Hepatocyte (in vitro differentiated cells): ENCODE results near the gene TEKT5. TPM values are rescaled to one million over a fixed set of nuclear protein-coding genes. Genes with fewer than 3 reads are reported as not detected.

Experiments used
- DNase-seq: peaks from one replicate; pipeline ENCODE4 v3.0.0-alpha.2; 2016; ENCODE audit warnings: low spot score
- H2AFZ ChIP-seq: fragments of 200-600 bp; sonication (generic); 2 replicates; pipeline ENCODE4 v1.6.0; 2016; ENCODE audit warnings: antibody characterized with exemption, mild to moderate bottlenecking
- H3K27ac ChIP-seq: fragments of 200-600 bp; sonication (generic); 2 replicates; pipeline ENCODE4 v1.5.1; 2016; ENCODE audit warnings: mild to moderate bottlenecking
- H3K27me3 ChIP-seq: fragments of 200-600 bp; sonication (generic); 2 replicates; pipeline ENCODE4 v1.6.1; 2016
- H3K36me3 ChIP-seq: fragments of 200-600 bp; sonication (generic); replicated peaks from 2 replicates; pipeline ENCODE4 v1.5.1; 2016; ENCODE audit warnings: low read depth; ENCODE audit not compliant: insufficient read depth
- H3K4me1 ChIP-seq: fragments of 200-600 bp; sonication (generic); 2 replicates; pipeline ENCODE4 v1.5.1; 2016; ENCODE audit warnings: mild to moderate bottlenecking, moderate library complexity; ENCODE audit not compliant: insufficient read depth
- H3K4me2 ChIP-seq: fragments of 200-600 bp; sonication (generic); 2 replicates; pipeline ENCODE4 v1.6.0; 2016
- H3K4me3 ChIP-seq: fragments of 200-600 bp; sonication (generic); 2 replicates; pipeline ENCODE4 v1.5.1; 2016; ENCODE audit warnings: mild to moderate bottlenecking
- H3K79me2 ChIP-seq: fragments of 200-600 bp; sonication (generic); 2 replicates; pipeline ENCODE4 v1.6.0; 2017; ENCODE audit warnings: mild to moderate bottlenecking
- H3K9me2 ChIP-seq: fragments of 200-600 bp; sonication (generic); replicated peaks from 2 replicates; pipeline ENCODE4 v1.6.0; 2017; ENCODE audit warnings: mild to moderate bottlenecking; ENCODE audit not compliant: insufficient read depth
- H3K9me3 ChIP-seq: fragments of 200-600 bp; sonication (generic); 2 replicates; pipeline ENCODE4 v1.5.1; 2016; ENCODE audit warnings: low read depth, mild to moderate bottlenecking
- H4K20me1 ChIP-seq: fragments of 200-600 bp; sonication (generic); 2 replicates; pipeline ENCODE4 v1.6.0; 2016; ENCODE audit warnings: mild to moderate bottlenecking; ENCODE audit not compliant: insufficient read depth, poor library complexity, severe bottlenecking
- CTCF ChIP-seq: fragments of 200-600 bp; sonication (generic); IDR thresholded peaks from 2 replicates; pipeline ENCODE4 v1.5.1; 2016; ENCODE audit warnings: antibody characterized with exemption, mild to moderate bottlenecking; ENCODE audit not compliant: poor library complexity
- EZH2 ChIP-seq: fragments of 200-600 bp; sonication (generic); IDR thresholded peaks from 2 replicates; pipeline ENCODE4 v1.6.1; 2016; ENCODE audit warnings: antibody characterized with exemption, mild to moderate bottlenecking, borderline replicate concordance
- EZH2phosphoT487 ChIP-seq: fragments of 200-600 bp; sonication (generic); IDR thresholded peaks from one replicate; pipeline ENCODE4 v1.6.1; 2018; ENCODE audit warnings: antibody characterized with exemption, mild to moderate bottlenecking, low read depth, moderate library complexity; ENCODE audit not compliant: unreplicated experiment, severe bottlenecking
- WGBS: methylation state at CpG from one replicate; pipeline ENCODE4 v1.1.6; 2016; ENCODE audit warnings: low lambda C conversion rate; ENCODE audit errors: missing lambda C conversion rate; 5-methylcytosine and 5-hydroxymethylcytosine counted together
- polyA plus RNA-seq: library from polyadenylated mRNA; unstranded; fragments of >200 nt; fragmentation: Nextera tagmentation; extraction: Ambion mirVana; gene quantifications from 2 replicates; pipeline ENCODE4 v1.2.1, GENCODE V29; 2016
- total RNA-seq: library from RNA; depleted of rRNA; stranded (reverse); fragments of >200 nt; gene quantifications from 2 replicates; pipeline ENCODE4 v1.2.3, GENCODE V29; 2014

The TEKT5 gene
- total and polyA plus RNA-seq, 2 experiments from 2014 or later = not detected

DNA sequence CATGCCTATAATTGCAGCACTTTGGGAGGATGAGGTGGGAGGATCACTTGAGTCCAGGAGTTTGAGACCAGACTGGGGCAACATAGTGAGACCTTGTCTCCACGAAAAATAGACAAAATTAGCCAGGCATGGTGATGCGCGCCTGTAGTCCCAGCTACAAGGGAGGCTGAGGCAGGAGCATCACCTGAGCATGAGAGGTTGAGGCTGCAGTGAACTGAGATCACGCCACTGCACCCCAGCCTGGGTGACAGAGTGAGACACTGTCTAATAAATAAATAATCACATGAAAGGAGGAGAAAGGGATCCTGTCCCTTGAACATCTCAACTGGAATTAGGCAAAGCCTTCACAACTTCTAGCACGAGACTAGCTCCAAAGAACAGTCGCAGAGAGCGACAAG is 53.2 kb downstream of the TEKT5 start:
- H3K9me2 ChIP-seq = no peaks in the 10 kb centered on the region
- H3K9me3 ChIP-seq = no peaks in the 10 kb centered on the region
- WGBS = 80% methylated on average over 7 of the region's 7 CpGs
- TF ChIP-seq EZH2 (no peak), CTCF (no peak), EZH2phosphoT487 (no peak)
- H4K20me1 ChIP-seq = no peaks in the 10 kb centered on the region
- no peak overlapping the region for H3K4me2 ChIP-seq
- H3K4me3 ChIP-seq = no peak overlapping the region
- H3K27ac ChIP-seq = no peak overlapping the region
- H2AFZ ChIP-seq = no peak overlapping the region
- no peak for DNase-seq
- no peaks in the 10 kb centered on the region for H3K36me3 ChIP-seq
- no peaks in the 10 kb centered on the region for H3K27me3 ChIP-seq
- no peaks in the 10 kb centered on the region for H3K79me2 ChIP-seq
- peaks cover 10% of the 10 kb centered on the region for H3K4me1 ChIP-seq

- Histone ChIP-seq H4K20me1 (no peaks in the 10 kb centered on the region), H3K9me2 (no peaks in the 10 kb centered on the region)
Measured at GRCh38 chr16:10640934-10641333, 53.8 kb downstream of the TEKT5 start.

DNA sequence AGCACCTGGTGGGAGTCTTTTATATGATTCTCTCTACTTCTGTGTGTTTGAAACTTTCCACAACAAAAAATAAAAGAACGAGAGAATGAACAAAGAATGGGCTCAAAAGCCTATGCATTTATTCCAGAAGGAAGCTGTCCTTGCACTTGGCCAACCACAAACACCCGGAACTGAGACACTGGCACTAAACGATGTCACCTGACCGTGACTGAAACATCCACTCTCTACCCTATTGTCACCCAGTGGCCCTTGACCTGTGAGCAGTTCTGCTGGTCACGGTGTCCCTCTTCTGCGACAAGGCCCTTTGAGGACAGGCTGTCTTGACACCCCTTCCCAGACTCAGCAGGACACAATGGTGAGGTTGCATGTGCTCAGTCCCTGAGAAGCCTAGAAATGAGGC is 56.6 kb downstream of the TEKT5 start:
- no peaks in the 10 kb centered on the region for H3K9me3 ChIP-seq
- H3K36me3 ChIP-seq = no peaks in the 10 kb centered on the region
- TF ChIP-seq EZH2 (no peak), EZH2phosphoT487 (no peak), CTCF (no peak)
- no peaks in the 10 kb centered on the region for H3K79me2 ChIP-seq
- H3K4me1 ChIP-seq = peaks cover 8% of the 10 kb centered on the region
- WGBS = 87% methylated on average over 6 of the region's 6 CpGs
- H3K4me3 ChIP-seq = no peak overlapping the region
- no peak for DNase-seq
- H3K9me2 ChIP-seq = no peaks in the 10 kb centered on the region
- H3K27ac ChIP-seq = no peak overlapping the region
- H3K27me3 ChIP-seq = no peaks in the 10 kb centered on the region
- no peaks in the 10 kb centered on the region for H4K20me1 ChIP-seq
- no peak overlapping the region for H3K4me2 ChIP-seq
- H2AFZ ChIP-seq = no peak overlapping the region

More at GRCh38 chr16:10640934-10641333, 53.8 kb downstream of the TEKT5 start:
- TF ChIP-seq CTCF (no peak), EZH2 (no peak), EZH2phosphoT487 (no peak)
- Histone ChIP-seq H3K4me2 (no peak overlapping the region), H3K4me1 (peaks cover 8% of the 10 kb centered on the region), H3K4me3 (no peak overlapping the region), H3K36me3 (no peaks in the 10 kb centered on the region), H3K9me3 (no peaks in the 10 kb centered on the region), H3K27ac (no peak overlapping the region), H3K79me2 (no peaks in the 10 kb centered on the region), H3K27me3 (no peaks in the 10 kb centered on the region), H2AFZ (no peak overlapping the region)
- WGBS = 100% methylated on average over 3 of the region's 3 CpGs
- DNase-seq = no peak
